Calu3 (cell line): ENCODE results near the gene FYB1. TPM values are rescaled to one million over a fixed set of nuclear protein-coding genes. Genes with fewer than 3 reads are reported as not detected.

ENCODE experiments used
- BruUV-seq: library from RNA; stranded (reverse); fragments of 400-500 nt; replicated peaks from 2 replicates; lab custom pipeline; 2021; lab: Mats Ljungman, UMichigan
- CTCF ChIA-PET: fragments of 300-600 bp; sonication (Branson Sonifier 250); formaldehyde crosslinking; loops from one replicate; lab custom pipeline; 2022; ENCODE audit warnings: antibody characterized with exemption; lab: Charles Lee
- DNase-seq: peaks from one replicate; pipeline ENCODE4 v3.0.0; 2022
- H3K27ac Mint-ChIP-seq: one replicate; pipeline ENCODE4 v1.8.0; 2022; ENCODE audit warnings: mixed read lengths; ENCODE audit not compliant: unreplicated experiment
- H3K27me3 Mint-ChIP-seq: one replicate; pipeline ENCODE4 v1.8.0; 2022; ENCODE audit warnings: mixed read lengths; ENCODE audit not compliant: unreplicated experiment
- H3K36me3 Mint-ChIP-seq: one replicate; pipeline ENCODE4 v1.8.0; 2022; ENCODE audit warnings: mild to moderate bottlenecking, moderate library complexity, mixed read lengths; ENCODE audit not compliant: insufficient read depth, unreplicated experiment
- H3K4me1 Mint-ChIP-seq: one replicate; pipeline ENCODE4 v1.8.0; 2022; ENCODE audit warnings: mild to moderate bottlenecking, low read depth, mixed read lengths; ENCODE audit not compliant: unreplicated experiment
- H3K4me3 Mint-ChIP-seq: one replicate; pipeline ENCODE4 v1.8.0; 2022; ENCODE audit warnings: mild to moderate bottlenecking, low read depth, moderate library complexity, mixed read lengths; ENCODE audit not compliant: unreplicated experiment
- H3K9me3 Mint-ChIP-seq: one replicate; pipeline ENCODE4 v1.8.0; 2022; ENCODE audit warnings: low read depth, mixed read lengths; ENCODE audit not compliant: unreplicated experiment
- CTCF ChIP-seq: fragments of 200-600 bp; IDR thresholded peaks from one replicate; pipeline ENCODE4 v1.8.0; 2022; ENCODE audit warnings: antibody characterized with exemption; ENCODE audit not compliant: unreplicated experiment
- intact Hi-C: fragments of 100-400 bp; cut with micrococcal nuclease; formaldehyde crosslinking; loops from one replicate; pipeline ENCODE4 v1.10.0; 2022; ENCODE audit not compliant: unreplicated experiment
- total RNA-seq: library from RNA; stranded (reverse); gene quantifications from 2 replicates; pipeline ENCODE4 v1.2.3, GENCODE V29; 2022

FYB1 gene
- total RNA-seq, 1 experiment from 2014 or later = 42.8 TPM

GRCh38 chr5:39137391-39137790 is 82.0 kb downstream of the FYB1 start:
- H3K4me3 Mint-ChIP-seq = no peak overlapping the region
- CTCF ChIA-PET = no interaction called here
- H3K27me3 Mint-ChIP-seq = no peaks in the 10 kb centered on the region
- peaks cover 11% of the 10 kb centered on the region for H3K36me3 Mint-ChIP-seq
- TF ChIP-seq CTCF = no peak
- intact Hi-C loops = no loop called here
- no peak overlapping the region for H3K27ac Mint-ChIP-seq
- peaks cover 37% of the 10 kb centered on the region for H3K4me1 Mint-ChIP-seq
- DNase-seq = no peak
- no TSS peak for BruUV-seq
- peaks cover 3% of the 10 kb centered on the region for H3K9me3 Mint-ChIP-seq

DNA sequence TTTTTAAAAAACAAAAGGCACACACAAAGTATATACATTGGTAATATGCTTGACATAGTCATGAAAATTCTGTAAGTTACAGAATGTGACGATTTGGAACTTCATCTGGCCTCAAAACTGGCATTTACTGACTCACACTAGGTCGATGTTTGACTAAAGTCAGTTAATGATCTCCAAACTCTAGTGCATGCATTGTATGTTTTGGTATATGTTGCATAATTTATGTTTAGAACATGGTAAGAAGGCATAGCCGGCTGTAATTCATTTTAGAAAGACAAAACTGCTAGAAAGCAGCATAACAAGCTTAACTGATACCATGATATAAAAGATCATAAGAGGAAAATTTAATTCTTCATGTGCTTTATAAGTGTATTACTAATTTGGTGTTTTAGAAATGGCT is 86.6 kb downstream of the FYB1 start:
- Mint-ChIP-seq H3K36me3 (peaks cover 20% of the 10 kb centered on the region), H3K4me1 (peaks cover 29% of the 10 kb centered on the region), H3K27me3 (no peaks in the 10 kb centered on the region), H3K9me3 (peaks cover 3% of the 10 kb centered on the region), H3K4me3 (no peak overlapping the region), H3K27ac (peak overlapping the region; percentile 6)
- CTCF ChIA-PET = no interaction called here
- no peak for DNase-seq
- intact Hi-C loops = no loop called here
- no peak for TF ChIP-seq CTCF
- BruUV-seq = no TSS peak

GRCh38 chr5:39132128-39132447 is 87.3 kb downstream of the FYB1 start:
- BruUV-seq = no TSS peak
- CTCF ChIA-PET = interaction anchor here (0.6 kb wide), 1 partner anchor 1399 kb away, joined by 5 read pairs; no protein-coding TSS in a partner anchor
- Mint-ChIP-seq H3K27ac (peak overlapping the region; percentile 5), H3K4me3 (no peak overlapping the region), H3K9me3 (peaks cover 3% of the 10 kb centered on the region), H3K4me1 (peaks cover 25% of the 10 kb centered on the region), H3K27me3 (no peaks in the 10 kb centered on the region), H3K36me3 (peaks cover 20% of the 10 kb centered on the region)
- intact Hi-C loops = no loop called here
- no peak for TF ChIP-seq CTCF
- no peak for DNase-seq

DNA sequence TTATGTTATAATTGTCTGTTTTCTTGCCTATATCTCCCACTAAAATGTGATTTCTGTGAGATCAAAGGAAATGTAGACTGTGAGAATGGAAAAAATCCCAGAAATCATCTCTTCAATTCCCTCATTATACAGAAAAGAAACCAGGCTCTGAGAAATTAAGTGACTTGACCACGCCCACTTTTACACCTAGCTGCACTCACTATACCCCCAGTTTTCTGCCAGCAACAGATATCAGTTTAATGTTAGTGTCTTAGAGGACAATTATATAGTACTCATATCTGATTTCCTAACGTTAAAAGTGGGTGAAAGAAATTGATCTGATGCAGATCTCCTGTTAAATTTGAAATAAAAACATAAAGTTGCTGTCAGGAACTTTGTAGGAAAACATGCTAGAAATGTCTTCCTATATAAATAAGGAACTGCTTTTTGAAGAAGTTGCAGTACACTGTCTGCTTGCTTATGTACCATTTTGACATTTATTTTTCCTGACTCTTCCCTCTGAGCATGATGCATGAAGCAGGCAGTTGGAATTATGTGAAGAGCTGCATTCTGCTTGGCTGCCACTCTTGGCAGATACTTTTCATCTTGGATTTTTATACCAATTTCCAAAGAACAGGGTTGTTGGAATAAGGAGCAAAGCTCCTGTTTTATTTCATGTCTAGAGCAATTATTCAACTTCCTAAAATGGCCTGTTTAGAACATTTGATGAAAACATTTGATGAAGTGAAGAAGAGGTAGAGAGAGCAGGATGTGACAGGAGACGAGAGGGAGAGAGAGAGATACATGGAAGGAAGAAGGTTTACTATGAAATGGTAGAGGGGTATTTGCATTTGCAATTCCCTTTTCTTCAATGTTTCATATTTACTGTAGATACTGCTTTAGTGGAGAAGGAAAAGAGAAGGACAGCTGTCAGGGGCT is 87.9 kb downstream of the FYB1 start:
- H3K27ac Mint-ChIP-seq = peak overlapping the region; percentile 5
- DNase-seq = no peak
- peaks cover 3% of the 10 kb centered on the region for H3K9me3 Mint-ChIP-seq
- H3K4me1 Mint-ChIP-seq = peaks cover 25% of the 10 kb centered on the region
- H3K4me3 Mint-ChIP-seq = no peak overlapping the region
- no TSS peak for BruUV-seq
- peaks cover 20% of the 10 kb centered on the region for H3K36me3 Mint-ChIP-seq
- no peaks in the 10 kb centered on the region for H3K27me3 Mint-ChIP-seq
- CTCF ChIA-PET = interaction anchor here (0.6 kb wide), 1 partner anchor 1400 kb away, joined by 5 read pairs; no protein-coding TSS in a partner anchor
- TF ChIP-seq CTCF = no peak
- intact Hi-C loops = no loop called here
